DMS79 treated with DMSO at 0.1 percent for 48 hours (cell line): ENCODE results near the gene LDLRAD4.
A peak's percentile ranks its signal among the peaks of the same experiment; 100 is the strongest.
"Not testable (repeated sequence)": the region's sequence is repeated elsewhere in the genome, so short reads cannot be mapped to it uniquely, and the experiment has no call there.

Experiments
- DNase-seq: peaks from one replicate; lab custom pipeline; 2025; lab: John Stamatoyannopoulos, UW

The LDLRAD4 gene

DNA sequence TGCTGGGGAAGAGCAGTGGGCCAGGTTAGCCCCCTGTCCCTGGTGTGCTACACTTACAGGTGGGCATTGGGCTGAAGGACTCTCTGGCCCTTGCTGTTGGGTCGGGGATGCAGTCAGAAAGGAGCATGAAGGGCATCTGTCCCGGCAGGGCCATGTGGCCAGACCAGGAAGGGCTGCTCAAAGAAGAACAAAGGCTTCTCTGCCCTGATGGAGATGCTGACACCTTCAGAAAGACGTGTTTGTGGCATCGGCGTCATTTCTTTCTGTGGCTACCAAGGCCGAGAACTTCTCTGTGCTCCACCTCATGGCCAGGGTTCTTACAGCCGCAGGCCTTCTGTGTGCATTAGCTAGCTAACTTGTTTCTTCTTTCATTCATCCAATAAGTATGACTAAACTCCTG lies 268.7 kb downstream of the LDLRAD4 start:
- DNase-seq, result no peak

DNA sequence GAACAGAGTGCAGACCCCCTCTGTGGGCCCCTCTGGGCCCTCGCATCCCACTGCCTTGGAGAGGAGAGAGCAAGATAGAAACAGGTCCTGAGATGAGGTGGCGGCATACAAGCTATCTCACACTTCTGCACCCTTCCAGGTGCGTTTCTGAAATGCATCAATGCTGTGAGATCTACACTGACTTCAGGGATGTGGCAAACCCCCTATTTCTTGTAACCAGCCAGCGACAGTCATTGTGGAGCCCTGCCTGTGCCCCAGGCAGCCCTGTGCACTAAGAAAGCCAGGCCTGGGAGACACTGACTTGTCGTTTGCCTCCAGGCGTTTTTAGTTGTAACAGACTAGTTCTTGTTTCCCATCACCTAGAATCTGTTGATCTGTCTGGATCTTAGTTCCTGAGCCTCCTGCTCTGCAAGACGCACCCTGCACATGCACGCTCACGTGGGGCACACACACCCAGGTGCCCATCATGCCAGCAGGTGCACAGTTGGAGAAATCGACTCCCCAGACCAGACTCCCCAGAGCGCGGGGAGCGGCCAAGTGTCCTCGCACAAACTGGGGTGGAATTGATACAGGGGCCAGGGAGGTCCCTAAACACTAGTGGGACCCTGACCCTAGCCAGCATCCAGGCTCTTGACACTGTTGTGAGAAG lies 269.8 kb downstream of the LDLRAD4 start:
- no peak for DNase-seq

GRCh38 chr18:13489303-13489702 lies 270.7 kb downstream of the LDLRAD4 start:
- not testable (repeated sequence) for DNase-seq

DNA sequence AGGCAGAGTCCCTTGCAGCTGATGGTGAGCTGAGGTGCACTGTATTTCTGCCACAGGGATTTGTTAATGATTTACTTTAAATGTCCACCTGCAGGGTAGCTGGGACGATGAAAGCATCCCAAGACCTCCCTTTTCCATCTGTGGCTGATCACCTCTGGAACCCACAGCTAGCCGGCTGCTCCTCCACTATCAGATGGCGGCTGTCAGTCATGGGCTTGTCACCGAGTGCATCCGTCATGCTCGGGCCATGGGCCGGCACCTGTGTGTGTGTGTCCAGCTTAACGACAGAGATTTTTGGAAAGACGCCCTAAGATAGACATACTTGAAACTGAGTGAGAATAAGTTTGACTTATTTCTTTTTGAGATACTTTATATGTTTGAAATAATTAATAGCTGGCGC lies 272.6 kb downstream of the LDLRAD4 start:
- DNase-seq, result no peak

DNA sequence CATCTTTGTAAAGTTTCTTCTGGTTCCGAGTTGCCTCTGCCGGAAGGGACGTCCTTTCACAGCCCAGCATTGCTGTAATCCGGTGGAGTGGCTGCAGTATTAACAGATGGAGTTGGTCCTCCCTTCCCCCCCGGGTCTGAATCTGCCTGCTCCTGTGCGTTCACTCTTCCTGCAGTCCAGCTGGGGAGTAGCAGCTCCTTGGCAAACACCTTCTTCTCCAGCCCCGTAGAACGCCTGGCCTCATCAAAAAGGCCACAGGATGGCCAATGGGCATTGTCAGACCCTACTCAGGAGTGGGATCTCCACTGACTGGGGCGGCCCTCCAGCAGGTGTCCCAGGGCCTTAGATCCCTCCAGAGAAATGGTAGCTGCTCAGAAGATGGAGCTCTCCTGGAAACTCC lies 273.8 kb downstream of the LDLRAD4 start:
- DNase-seq, result no peak

- DNase-seq, result no peak
Observed at GRCh38 chr18:13493079-13493478, 274.5 kb downstream of the LDLRAD4 start.

DNA sequence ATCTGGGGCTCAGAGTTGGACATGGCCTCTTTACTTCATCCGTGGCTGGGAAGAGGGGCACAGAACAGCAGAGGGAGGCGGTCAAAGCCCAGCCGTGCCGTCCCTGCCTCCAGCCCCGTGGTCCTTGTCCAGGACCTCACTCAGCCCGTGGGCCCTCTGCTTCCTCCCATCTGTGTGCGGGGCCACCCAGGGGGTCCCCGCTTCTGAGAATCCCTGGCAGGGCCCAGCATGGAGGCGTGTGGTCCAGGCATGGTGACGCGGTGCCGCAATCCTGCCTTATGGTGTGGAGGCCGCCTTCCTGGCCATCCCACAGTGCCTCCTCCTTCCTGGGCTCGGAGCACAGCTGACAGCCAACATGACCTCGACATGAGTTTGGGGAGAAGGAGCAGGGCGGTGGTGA lies 275.2 kb downstream of the LDLRAD4 start:
- DNase-seq, result no peak

DNA sequence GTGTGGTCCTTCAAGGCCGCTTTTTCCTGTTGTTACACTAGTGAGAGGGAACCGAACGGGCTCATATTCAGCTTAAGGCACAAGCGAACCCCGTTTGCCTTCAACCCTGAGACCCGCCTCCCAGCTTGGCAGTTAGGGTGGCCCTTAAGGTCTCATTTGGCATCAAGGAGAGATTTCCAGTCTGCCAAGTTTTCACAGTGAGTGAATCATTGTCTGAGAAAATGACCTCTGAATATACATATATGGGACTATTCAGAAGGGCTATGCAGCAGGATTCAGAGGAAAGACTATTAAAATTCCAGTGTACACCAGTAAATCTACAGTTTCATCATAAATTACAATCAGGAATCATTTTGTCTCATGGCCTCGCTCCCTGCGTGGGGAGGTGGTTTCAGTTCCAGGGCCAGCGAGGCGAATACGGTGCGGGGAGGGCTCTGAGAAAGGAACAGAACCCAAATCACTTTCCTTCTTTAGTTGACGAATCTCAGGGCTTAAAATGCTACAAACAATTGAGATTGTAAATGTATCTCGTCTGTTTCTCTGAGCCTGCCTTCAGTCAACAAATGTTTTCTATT lies 276.4 kb downstream of the LDLRAD4 start:
- no peak for DNase-seq

DNA sequence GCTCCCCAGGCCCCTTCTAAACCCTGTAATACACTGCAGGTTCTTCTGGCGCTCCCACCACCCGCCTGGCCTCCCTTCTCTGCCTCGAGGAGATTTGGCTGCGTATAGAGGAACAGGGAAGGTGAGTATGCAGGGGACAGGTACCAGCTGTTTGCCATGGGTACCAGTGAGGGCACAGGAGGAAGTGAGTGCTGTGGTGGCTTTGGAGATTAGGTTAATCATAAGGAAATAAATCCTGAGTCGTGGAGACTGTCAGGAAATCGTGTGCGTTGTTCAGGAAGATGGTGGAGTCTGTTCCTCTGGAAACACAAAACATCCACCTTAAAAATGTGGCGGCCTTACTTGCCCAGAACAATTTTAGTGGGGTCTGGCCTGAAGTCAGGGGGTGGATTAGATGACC lies 277.4 kb downstream of the LDLRAD4 start:
- DNase-seq, result no peak

GRCh38 chr18:13496691-13497281 lies 278.2 kb downstream of the LDLRAD4 start:
- no peak for DNase-seq

- no peak for DNase-seq
Observed at GRCh38 chr18:13499803-13500202, 281.2 kb downstream of the LDLRAD4 start.

GRCh38 chr18:13500227-13500865 lies 281.8 kb downstream of the LDLRAD4 start:
- DNase-seq, result peak; percentile 78

DNA sequence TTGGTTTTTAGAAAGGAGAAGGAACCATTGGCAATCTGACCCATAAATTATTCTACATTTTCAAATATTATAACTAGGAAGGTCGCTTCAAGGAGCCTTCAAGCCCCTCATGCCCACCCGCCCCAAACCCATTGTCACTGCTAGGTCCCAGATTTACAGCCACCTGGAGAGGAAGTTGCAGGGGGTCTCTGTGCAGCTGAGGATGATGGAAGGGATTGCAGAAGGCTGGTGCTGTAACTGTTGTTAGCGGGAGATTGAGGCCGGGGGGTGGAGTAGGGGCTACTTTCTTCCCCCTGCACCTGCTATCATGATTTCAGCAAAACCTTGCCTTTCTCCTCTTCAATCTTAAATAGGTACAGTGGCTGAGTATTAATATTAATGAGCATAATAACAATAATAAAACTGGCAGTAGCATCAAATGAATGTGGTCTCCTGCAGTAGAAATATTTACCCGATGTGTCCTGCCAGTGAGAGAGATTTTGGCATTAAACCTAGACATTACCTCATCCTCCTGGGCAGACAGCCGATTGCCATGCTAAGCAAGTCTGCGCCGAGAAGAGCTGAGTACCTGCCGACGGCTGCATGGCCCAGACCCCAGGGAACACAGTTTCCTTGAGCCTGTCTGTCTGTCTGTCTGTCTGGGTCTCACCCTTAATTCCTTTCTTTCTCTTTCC lies 282.4 kb downstream of the LDLRAD4 start:
- peak; percentile 97 for DNase-seq

GRCh38 chr18:13501543-13501887 lies 283.0 kb downstream of the LDLRAD4 start:
- DNase-seq, result no peak

GRCh38 chr18:13501891-13502290 lies 283.3 kb downstream of the LDLRAD4 start:
- DNase-seq, result peak; percentile 31

- DNase-seq, result no peak
Observed at GRCh38 chr18:13502585-13502984, 284.0 kb downstream of the LDLRAD4 start.

DNA sequence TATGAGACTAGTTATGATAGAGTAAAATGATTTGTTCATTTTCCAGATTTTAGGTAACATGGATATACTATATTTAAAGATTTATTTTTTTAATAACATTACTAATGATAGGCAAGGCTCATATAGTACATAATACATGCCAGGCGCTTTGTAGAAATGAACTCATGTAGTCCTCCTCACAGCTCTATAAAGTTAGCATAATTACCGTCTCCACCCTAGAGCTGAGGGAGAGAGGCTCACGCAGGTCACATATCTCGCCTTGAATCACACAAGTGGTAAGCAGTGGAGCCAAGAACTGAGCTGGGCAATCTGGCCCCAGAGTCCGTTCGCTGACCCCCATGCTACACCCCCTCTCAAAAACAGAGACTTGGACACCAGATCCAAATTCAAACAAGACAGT lies 285.3 kb downstream of the LDLRAD4 start:
- no peak for DNase-seq

DNA sequence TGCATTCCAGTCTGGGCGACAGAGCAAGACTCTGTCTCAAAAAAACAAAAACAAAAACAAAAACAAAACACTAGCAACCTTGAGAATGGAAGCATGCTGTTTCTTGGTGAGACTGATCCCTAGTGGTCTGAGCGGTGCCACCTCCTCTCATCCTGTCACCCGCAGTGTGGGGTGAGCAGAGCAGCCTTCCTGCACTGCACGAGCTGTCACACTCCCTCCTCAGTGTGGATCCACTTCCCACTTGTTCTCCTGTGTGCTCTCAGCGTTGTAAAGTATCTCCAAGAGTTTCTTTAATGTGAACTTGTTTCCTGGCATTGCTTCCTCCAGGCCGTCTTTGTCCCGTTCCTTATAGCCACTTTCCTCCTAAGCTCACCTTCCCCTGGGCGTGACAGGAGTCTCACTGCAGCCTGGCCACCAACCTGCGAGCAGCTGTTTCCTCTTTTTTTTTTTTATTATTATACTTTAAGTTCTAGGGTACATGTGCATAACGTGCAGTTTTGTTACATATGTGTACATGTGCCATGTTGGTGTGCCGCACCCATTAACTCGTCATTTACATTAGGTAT lies 287.3 kb downstream of the LDLRAD4 start:
- DNase-seq, result no peak

GRCh38 chr18:13510594-13510993 lies 292.0 kb downstream of the LDLRAD4 start:
- DNase-seq, result no peak

DNA sequence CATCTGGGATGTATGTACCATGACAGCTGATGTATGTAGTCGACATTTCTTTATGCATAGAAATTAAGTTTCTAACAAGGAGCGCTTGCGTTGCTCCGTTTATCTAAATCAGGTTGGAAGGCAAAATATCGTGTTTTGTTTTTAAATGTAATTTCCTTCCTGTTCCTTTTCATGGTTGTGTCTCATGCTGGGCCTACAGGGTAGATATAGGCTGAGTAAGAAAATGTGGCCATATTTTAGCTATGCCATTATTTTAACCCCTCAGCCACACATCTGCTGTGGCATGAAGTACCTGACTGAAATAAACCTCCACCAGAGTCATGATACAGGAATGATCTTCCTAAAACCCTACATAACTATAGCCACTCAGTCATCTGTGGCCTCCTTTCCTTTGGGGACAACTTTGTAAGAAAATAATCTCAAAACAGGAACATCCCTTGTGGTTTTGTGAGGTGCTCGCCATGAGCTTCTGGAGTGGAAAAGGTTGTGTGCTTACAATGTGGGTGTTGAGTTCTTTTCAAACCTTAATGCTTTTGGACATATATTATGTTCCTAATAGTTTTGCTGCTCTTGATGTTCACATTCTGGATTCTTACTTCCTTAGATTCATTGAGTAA lies 293.5 kb downstream of the LDLRAD4 start:
- no peak for DNase-seq

GRCh38 chr18:13513021-13513420 lies 294.5 kb downstream of the LDLRAD4 start:
- peak; percentile 57 for DNase-seq

DNA sequence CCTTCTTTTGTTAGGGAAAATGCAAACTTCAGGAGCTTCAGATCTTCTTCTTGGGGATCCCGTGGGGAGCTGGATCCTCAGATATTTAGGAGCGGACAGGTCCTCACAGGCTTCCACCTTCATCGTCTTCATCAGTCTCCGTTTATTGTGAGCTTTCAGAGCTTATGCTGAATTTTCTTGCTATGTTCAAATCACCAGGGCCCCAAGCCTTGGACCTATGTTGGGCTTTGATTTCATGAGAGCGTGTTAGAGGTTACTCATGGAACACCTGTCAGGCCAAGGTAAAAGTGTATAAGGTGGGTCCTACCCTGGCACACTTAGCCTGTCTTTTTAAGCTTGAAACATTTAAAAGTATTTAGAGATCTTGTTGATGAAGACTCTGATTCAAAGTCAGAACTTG lies 294.9 kb downstream of the LDLRAD4 start:
- no peak for DNase-seq
